Gastroesophageal sphincter (tissue), 4 donors: ENCODE results near the gene PEX10. TPM values are rescaled to one million over a fixed set of nuclear protein-coding genes. Genes with fewer than 3 reads are reported as not detected.
A peak's percentile ranks its signal among the peaks of the same experiment; 100 is the strongest.
"Not testable (repeated sequence)": the region's sequence is repeated elsewhere in the genome, so short reads cannot be mapped to it uniquely, and the experiment has no call there.

Experiments
- ATAC-seq: fragments of 150-250 bp; one replicate; pipeline ENCODE4 v1.9.1; 2016; ENCODE audit warnings: mild to moderate bottlenecking, moderate library complexity
- H3K27ac ChIP-seq, 4 donors: fragments of 200-600 bp; sonication (generic) in 3 of 4; 1 replicate in 3 of 4; 2 replicates in 1 of 4; pipeline ENCODE4 v1.5.1; 2016 to 2019
- H3K27me3 ChIP-seq: fragments of 200-600 bp; sonication (generic); one replicate; pipeline ENCODE4 v1.5.1; 2019
- H3K36me3 ChIP-seq, 2 donors: fragments of 200-600 bp; sonication (generic); one replicate each; pipeline ENCODE4 v1.5.1; 2019; ENCODE audit warnings: control low read depth in 1 of 2
- H3K4me1 ChIP-seq, 3 donors: fragments of 200-600 bp; sonication (generic); 1 replicate in 2 of 3; 2 replicates in 1 of 3; pipeline ENCODE4 v1.5.1; 2016 to 2019; ENCODE audit warnings: control low read depth in 2 of 3
- H3K4me3 ChIP-seq, 2 donors: fragments of 200-600 bp; sonication (generic); one replicate each; pipeline ENCODE4 v1.5.1; 2019; ENCODE audit warnings: mild to moderate bottlenecking in 1 of 2, moderate library complexity in 1 of 2
- H3K9me3 ChIP-seq, 3 donors: fragments of 200-600 bp; sonication (generic); one replicate each; pipeline ENCODE4 v1.5.1; 2017 to 2019; ENCODE audit warnings: control low read depth in 2 of 3
- EP300 ChIP-seq: sonication (generic); formaldehyde crosslinking; IDR thresholded peaks from one replicate; pipeline ENCODE4 v1.6.1; 2017; ENCODE audit warnings: antibody characterized with exemption, mild to moderate bottlenecking
- POLR2A ChIP-seq, 2 donors: fragments of 450-650 bp; IDR thresholded peaks; one replicate each; pipeline ENCODE4 v1.6.1; 2017; ENCODE audit warnings: antibody characterized with exemption in 2 of 2, mild to moderate bottlenecking in 2 of 2, moderate library complexity in 1 of 2
- POLR2AphosphoS5 ChIP-seq: sonication (generic); formaldehyde crosslinking; IDR thresholded peaks from one replicate; pipeline ENCODE4 v1.6.1; 2017; ENCODE audit warnings: antibody characterized with exemption
- whole genome bisulfite sequencing, 2 donors: methylation state at CpG; one replicate each; pipeline ENCODE4 v1.1.5; 2018; ENCODE audit warnings: low coverage in 1 of 2; 5-methylcytosine and 5-hydroxymethylcytosine counted together
- total RNA-seq, 4 donors: library from RNA; depleted of rRNA; stranded (reverse); fragments of >200 nt; gene quantifications; one replicate each; pipeline ENCODE4 v1.1.0, GENCODE V29; 2016
- TF ChIP-seq, protein P1 (sequence below), 4 experiments: fragments of 200-600 bp in 2 of 4; fragments of 450-650 bp in 2 of 4; sonication (generic) in 1 of 4; IDR thresholded peaks; one replicate each; pipeline ENCODE4 v1.5.1; 2017 to 2019; ENCODE audit warnings: antibody characterized with exemption in 4 of 4, mild to moderate bottlenecking in 2 of 4, moderate library complexity in 2 of 4

PEX10 gene
- total RNA-seq, 4 donors from 2014 or later = 18.2 to 30.0 (median 21.6) TPM

DNA sequence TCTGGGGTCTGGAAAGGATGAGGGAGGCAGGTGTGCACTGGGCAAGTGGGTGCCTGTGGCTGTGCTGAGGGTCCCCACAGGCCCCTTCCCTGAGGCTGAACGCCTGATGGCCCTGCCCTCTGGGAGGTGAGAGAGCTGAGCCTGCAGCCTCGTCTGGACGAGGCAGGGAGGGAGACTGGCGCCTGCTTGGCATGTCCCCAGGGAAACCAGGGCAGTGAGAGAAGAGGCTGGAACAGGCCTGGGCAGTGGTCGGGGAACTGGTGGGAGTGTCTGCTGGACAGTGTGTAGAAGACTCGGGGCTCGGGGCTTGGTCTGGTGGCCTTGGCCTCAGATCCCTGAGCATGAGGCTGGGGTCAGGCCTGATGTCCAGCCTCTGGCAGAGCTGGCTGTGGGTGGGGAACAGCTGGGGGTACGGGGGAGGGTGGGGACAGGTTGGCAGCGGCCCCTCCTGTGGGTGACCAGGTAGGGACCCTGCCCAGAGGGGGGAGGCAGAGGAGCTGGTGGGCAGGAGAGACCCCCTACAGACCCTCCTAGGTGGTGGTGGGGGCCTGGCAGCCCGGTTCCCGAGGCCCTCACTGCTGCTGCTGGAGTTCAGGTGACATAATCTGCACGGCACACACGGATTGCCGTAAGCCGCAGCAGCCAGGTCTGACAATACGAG, 32.9 kb upstream of the PEX10 start:
- TF ChIP-seq, protein P1, sequence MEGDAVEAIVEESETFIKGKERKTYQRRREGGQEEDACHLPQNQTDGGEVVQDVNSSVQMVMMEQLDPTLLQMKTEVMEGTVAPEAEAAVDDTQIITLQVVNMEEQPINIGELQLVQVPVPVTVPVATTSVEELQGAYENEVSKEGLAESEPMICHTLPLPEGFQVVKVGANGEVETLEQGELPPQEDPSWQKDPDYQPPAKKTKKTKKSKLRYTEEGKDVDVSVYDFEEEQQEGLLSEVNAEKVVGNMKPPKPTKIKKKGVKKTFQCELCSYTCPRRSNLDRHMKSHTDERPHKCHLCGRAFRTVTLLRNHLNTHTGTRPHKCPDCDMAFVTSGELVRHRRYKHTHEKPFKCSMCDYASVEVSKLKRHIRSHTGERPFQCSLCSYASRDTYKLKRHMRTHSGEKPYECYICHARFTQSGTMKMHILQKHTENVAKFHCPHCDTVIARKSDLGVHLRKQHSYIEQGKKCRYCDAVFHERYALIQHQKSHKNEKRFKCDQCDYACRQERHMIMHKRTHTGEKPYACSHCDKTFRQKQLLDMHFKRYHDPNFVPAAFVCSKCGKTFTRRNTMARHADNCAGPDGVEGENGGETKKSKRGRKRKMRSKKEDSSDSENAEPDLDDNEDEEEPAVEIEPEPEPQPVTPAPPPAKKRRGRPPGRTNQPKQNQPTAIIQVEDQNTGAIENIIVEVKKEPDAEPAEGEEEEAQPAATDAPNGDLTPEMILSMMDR (IDR thresholded peaks at IDR 0.05) = no peak
- TF ChIP-seq EP300 (no peak), POLR2A (IDR thresholded peaks at IDR 0.05) (no peak), POLR2AphosphoS5 (no peak)
- Histone ChIP-seq H3K9me3 (no peaks in the 10 kb centered on the region), H3K4me3 (no peak overlapping the region), H3K36me3 (no peaks in the 10 kb centered on the region), H3K4me1 (peaks cover 0 to 9% (median 0%) of the 10 kb centered on the region in 3 donors), H3K27ac (no peak overlapping the region), H3K27me3 (peaks cover 98% of the 10 kb centered on the region)
- 23% methylated on average over 4 of the region's 16 CpGs; no CpG with 5 or more reads in 1 of the 2 donors for WGBS, 2 donors
- ATAC-seq = no peak

DNA sequence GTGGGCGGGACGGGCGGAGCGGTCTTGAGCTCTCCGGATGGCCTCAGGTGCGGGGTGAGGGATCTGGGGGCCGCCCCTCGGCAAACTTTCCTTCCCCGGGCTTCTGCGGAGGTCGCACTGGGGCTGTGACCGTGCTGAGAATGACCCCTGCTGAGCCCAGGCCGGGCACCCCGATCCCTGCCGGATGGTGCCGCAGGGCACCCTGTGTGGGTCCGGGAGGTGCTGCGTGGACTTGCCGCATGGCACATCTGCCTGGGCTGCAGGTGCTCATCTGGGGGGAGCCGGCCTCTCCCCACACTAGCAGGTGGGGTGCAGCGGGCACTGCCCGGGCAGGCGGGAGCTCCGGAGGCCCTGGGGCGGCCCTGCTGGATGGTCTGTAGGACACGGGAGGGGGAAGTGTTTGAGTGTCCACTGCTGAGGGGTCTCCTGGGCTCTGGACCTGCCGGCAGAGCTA, 31.8 kb upstream of the PEX10 start:
- Histone ChIP-seq H3K9me3 (no peaks in the 10 kb centered on the region), H3K4me3 (no peak overlapping the region), H3K4me1 (peaks cover 0 to 9% (median 0%) of the 10 kb centered on the region in 3 donors), H3K27me3 (peaks cover 98% of the 10 kb centered on the region), H3K36me3 (no peaks in the 10 kb centered on the region), H3K27ac (no peak overlapping the region)
- TF ChIP-seq EP300 (no peak), POLR2AphosphoS5 (no peak), POLR2A (IDR thresholded peaks at IDR 0.05) (no peak)
- TF ChIP-seq, protein P1 (IDR thresholded peaks at IDR 0.05) = no peak
- no CpG with 5 or more reads among the region's 27 CpGs for WGBS, 2 donors
- no peak for ATAC-seq

DNA sequence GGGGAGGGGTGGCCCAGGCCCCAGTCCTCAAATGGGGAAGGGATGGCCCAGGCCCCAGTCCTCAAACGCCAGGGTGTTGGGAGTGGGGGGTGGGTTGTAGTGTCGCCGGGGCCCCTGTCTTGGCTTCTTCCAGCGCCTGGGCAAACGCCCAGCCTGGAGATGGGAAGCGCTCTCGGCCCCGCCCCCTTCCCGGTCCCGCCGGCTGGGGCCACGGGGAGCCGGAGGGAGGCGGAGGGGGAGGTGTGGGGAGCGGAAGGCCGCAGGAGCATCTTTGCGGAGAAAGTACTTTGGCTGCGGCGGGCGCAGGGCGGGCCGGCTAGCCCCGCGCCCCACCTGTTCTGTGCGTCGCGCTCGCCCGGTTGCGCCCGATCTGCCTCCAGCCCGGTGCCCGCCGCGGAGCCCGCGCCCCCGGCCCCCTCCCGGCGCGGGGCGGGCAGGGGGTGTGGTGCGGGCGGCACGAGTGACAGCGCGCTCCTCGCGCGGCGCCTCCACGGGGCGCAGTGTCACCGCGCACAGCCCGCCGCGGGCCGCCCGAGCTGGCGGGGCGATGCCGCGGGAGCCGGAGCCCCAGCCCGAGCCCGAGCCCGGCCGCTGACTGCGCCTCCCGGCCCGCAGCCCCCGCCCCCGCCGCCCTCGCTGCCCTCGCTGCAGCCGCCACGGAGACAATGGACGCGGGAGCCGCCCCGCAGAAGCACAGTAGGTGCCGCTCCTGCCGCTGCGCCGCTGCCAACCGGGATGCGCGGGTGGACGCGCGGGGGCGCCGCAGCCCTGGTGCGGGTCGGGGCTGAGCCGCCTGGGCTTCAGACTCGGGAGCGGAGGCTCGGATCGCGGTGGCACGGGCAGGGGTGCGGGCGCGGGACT, 31.1 kb upstream of the PEX10 start:
- no peak for ATAC-seq
- H3K9me3 ChIP-seq = no peaks in the 10 kb centered on the region
- no peak overlapping the region for H3K27ac ChIP-seq
- H3K4me1 ChIP-seq = peaks cover 0 to 9% (median 0%) of the 10 kb centered on the region in 3 donors
- no peak overlapping the region for H3K4me3 ChIP-seq
- whole genome bisulfite sequencing, 2 donors = 0% methylated on average over 6 of the region's 107 CpGs; no CpG with 5 or more reads in 1 of the 2 donors
- TF ChIP-seq, protein P1 (IDR thresholded peaks at IDR 0.05) = peak in 1 of 4 experiments; percentile 11
- TF ChIP-seq POLR2A (IDR thresholded peaks at IDR 0.05) (no peak), EP300 (no peak), POLR2AphosphoS5 (no peak)
- H3K27me3 ChIP-seq = peaks cover 99% of the 10 kb centered on the region
- no peaks in the 10 kb centered on the region for H3K36me3 ChIP-seq

DNA sequence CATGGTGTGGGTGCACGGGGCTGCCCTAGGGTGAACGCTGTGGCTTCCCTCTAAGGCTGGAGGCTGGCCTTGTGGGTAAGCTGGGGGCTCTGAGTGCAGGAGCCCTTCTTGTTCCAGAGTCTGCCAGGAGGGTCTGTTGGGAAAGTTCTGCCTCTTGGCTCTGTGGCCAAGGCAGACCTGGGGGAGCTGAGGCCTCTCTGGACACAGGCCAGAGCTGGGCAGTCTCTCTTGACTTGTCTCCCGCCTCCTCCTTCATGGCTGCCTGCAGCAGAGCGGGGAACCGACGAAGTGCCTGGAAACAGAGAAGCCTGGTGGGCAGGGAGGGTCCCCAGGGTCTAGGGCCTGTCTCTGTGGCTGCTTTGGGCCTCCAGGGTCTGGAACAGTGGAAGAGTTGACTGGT, 30.3 kb upstream of the PEX10 start:
- no CpG with 5 or more reads among the region's 6 CpGs for WGBS, 2 donors
- H3K36me3 ChIP-seq = no peaks in the 10 kb centered on the region
- no peaks in the 10 kb centered on the region for H3K9me3 ChIP-seq
- no peak overlapping the region for H3K27ac ChIP-seq
- peaks cover 99% of the 10 kb centered on the region for H3K27me3 ChIP-seq
- ATAC-seq = no peak
- TF ChIP-seq EP300 (no peak), POLR2A (IDR thresholded peaks at IDR 0.05) (no peak), POLR2AphosphoS5 (no peak)
- H3K4me1 ChIP-seq = peaks cover 0 to 9% (median 0%) of the 10 kb centered on the region in 3 donors
- no peak overlapping the region for H3K4me3 ChIP-seq

DNA sequence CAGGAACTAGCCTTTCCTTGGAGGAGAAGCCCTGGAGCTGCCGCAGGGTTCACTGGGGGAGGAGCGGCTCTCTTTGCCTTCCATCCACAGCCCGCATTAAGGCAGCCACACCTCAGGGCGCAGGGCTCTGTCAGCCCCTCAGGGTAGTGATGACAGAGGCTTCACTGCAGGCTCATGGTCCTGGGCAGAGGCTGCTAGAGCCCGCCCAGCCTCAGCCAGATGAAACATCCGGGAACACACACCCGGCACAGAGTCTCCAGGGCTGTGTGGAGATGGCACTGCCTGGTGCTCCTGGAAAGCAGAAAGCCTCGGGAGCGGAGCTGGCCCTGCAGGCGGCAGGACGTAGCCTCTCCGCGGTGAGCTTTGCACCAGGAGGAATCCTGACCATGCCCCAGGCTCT, 29.4 kb upstream of the PEX10 start:
- 75% methylated on average over 2 of the region's 13 CpGs; no CpG with 5 or more reads in 1 of the 2 donors for WGBS, 2 donors
- Histone ChIP-seq H3K27ac (no peak overlapping the region), H3K27me3 (peaks cover 97% of the 10 kb centered on the region)

DNA sequence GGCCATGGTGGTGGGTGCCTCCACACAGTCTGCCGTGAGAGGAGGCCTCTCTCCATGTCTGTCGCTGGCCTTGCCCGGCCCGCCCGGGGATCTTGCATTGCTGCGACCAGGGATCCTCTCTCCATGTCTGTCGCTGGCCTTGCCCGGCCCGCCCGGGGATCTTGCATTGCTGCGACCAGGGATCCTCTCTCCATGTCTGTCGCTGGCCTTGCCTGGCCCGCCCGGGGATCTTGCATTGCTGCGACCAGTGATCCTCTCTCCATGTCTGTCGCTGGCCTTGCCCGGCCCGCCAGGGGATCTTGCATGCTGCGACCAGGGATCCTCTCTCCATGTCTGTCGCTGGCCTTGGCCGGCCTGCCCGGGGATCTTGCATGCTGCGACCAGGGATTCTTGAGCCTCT, 28.0 kb upstream of the PEX10 start:
- ATAC-seq, H3K4me3 ChIP-seq, H3K36me3 ChIP-seq, H3K4me1 ChIP-seq, H3K27ac ChIP-seq, H3K9me3 ChIP-seq: not testable (repeated sequence)
- peaks cover 91% of the 10 kb centered on the region for H3K27me3 ChIP-seq
- 98% methylated on average over 14 to 15 of the region's 23 CpGs for WGBS, 2 donors

More for the DNA sequence above, 29.4 kb upstream of the PEX10 start:
- Histone ChIP-seq H3K36me3 (no peaks in the 10 kb centered on the region), H3K4me3 (no peak overlapping the region), H3K4me1 (peaks cover 0 to 9% (median 0%) of the 10 kb centered on the region in 3 donors), H3K9me3 (no peaks in the 10 kb centered on the region)
- TF ChIP-seq POLR2AphosphoS5 = no peak
- TF ChIP-seq EP300 = no peak
- TF ChIP-seq, protein P1 (IDR thresholded peaks at IDR 0.05) = no peak
- no peak for TF ChIP-seq POLR2A (IDR thresholded peaks at IDR 0.05)
- ATAC-seq = no peak
